HEK293T (cell line): ENCODE measurements around the gene OR1K1.
"Not testable (repeated sequence)": the region's sequence is repeated elsewhere in the genome, so short reads cannot be mapped to it uniquely, and the experiment has no call there.

ENCODE experiments used
- CTCF ChIA-PET: fragments of 350-600 bp; formaldehyde crosslinking; extraction: SDS; loops from one replicate; lab custom pipeline; 2021; ENCODE audit warnings: antibody characterized with exemption, inconsistent platforms; lab: Yijun Ruan, JAX
- POLR2A ChIA-PET: fragments of 350-600 bp; formaldehyde crosslinking; extraction: SDS; loops from one replicate; lab custom pipeline; 2020; ENCODE audit warnings: antibody characterized with exemption, inconsistent platforms; lab: Yijun Ruan, JAX
- DNase-seq: peaks from one replicate; pipeline ENCODE4 v3.0.0; 2012; ENCODE audit warnings: mixed read lengths; ENCODE audit errors: extremely low spot score
- ARNT ChIP-seq: fragments of 450-650 bp; IDR thresholded peaks from 2 replicates; pipeline ENCODE4 v1.6.1; 2017; ENCODE audit warnings: mild to moderate bottlenecking
- BHLHE40 ChIP-seq: fragments of 450-650 bp; IDR thresholded peaks from 2 replicates; pipeline ENCODE4 v1.6.1; 2016; ENCODE audit warnings: mild to moderate bottlenecking, moderate library complexity, borderline replicate concordance
- CTBP1 ChIP-seq: fragments of 450-650 bp; IDR thresholded peaks from 2 replicates; pipeline ENCODE4 v1.6.1; 2016; ENCODE audit warnings: borderline replicate concordance
- ELF4 ChIP-seq: fragments of 450-650 bp; IDR thresholded peaks from 2 replicates; pipeline ENCODE4 v1.6.1; 2017; ENCODE audit warnings: antibody characterized with exemption
- FOXA1 ChIP-seq: fragments of 450-650 bp; IDR thresholded peaks from 2 replicates; pipeline ENCODE4 v1.6.1; 2016; ENCODE audit warnings: mild to moderate bottlenecking
- FOXK2 ChIP-seq: fragments of 450-650 bp; IDR thresholded peaks from 2 replicates; pipeline ENCODE4 v1.6.1; 2016; ENCODE audit warnings: mild to moderate bottlenecking
- FOXM1 ChIP-seq: fragments of 450-650 bp; IDR thresholded peaks from 2 replicates; pipeline ENCODE4 v1.6.1; 2017; ENCODE audit warnings: mild to moderate bottlenecking, borderline replicate concordance
- HDGF ChIP-seq: fragments of 450-650 bp; IDR thresholded peaks from 2 replicates; pipeline ENCODE4 v1.6.1; 2017; ENCODE audit warnings: antibody characterized with exemption, borderline replicate concordance
- L3MBTL2 ChIP-seq: fragments of 450-650 bp; conservative IDR thresholded peaks from 2 replicates; pipeline ENCODE4 v1.6.1; 2016; ENCODE audit warnings: mild to moderate bottlenecking
- LEF1 ChIP-seq: fragments of 450-650 bp; IDR thresholded peaks from 2 replicates; pipeline ENCODE4 v1.6.1; 2017; ENCODE audit warnings: mild to moderate bottlenecking, borderline replicate concordance
- NFRKB ChIP-seq: fragments of 450-650 bp; IDR thresholded peaks from 2 replicates; pipeline ENCODE4 v1.6.1; 2016; ENCODE audit warnings: mild to moderate bottlenecking, moderate library complexity
- PKNOX1 ChIP-seq: fragments of 450-650 bp; IDR thresholded peaks from 2 replicates; pipeline ENCODE4 v1.6.1; 2016
- SP1 ChIP-seq: fragments of 450-650 bp; IDR thresholded peaks from 2 replicates; pipeline ENCODE4 v1.6.1; 2017
- SUZ12 ChIP-seq: fragments of 450-650 bp; IDR thresholded peaks from 2 replicates; pipeline ENCODE4 v1.6.1; 2016; ENCODE audit warnings: mild to moderate bottlenecking
- TARDBP ChIP-seq: fragments of 450-650 bp; IDR thresholded peaks from 2 replicates; pipeline ENCODE4 v1.6.1; 2016
- ZNF384 ChIP-seq: fragments of 450-650 bp; IDR thresholded peaks from 2 replicates; pipeline ENCODE4 v1.6.1; 2016

The OR1K1 gene

GRCh38 chr9:122827761-122828093, 27.8 kb downstream of the OR1K1 start:
- no peak for TF ChIP-seq BHLHE40
- no peak for TF ChIP-seq FOXK2
- no peak for TF ChIP-seq CTBP1
- no peak for TF ChIP-seq ARNT
- no peak for TF ChIP-seq HDGF
- TF ChIP-seq SP1 = no peak
- TF ChIP-seq PKNOX1 = no peak
- TF ChIP-seq LEF1 = no peak
- TF ChIP-seq SUZ12 = no peak
- TF ChIP-seq ELF4 = no peak
- peak; percentile 22 for DNase-seq
- POLR2A ChIA-PET = interaction anchor here (0.6 to 1.4 kb wide), 6 partner anchors 8 to 113 kb away, joined by 3 to 6 read pairs (median 4); partner anchors contain the start of gene RABGAP1
- CTCF ChIA-PET = interaction anchor here (0.8 kb wide), 1 partner anchor 16 kb away, joined by 5 read pairs; no protein-coding TSS in a partner anchor

GRCh38 chr9:122828965-122829284, 29.0 kb downstream of the OR1K1 start:
- CTCF ChIA-PET, DNase-seq: not testable (repeated sequence)
- POLR2A ChIA-PET = interaction anchor here (0.9 to 1.4 kb wide), 6 partner anchors 9 to 61 kb away, joined by 3 to 6 read pairs (median 4); no protein-coding TSS in a partner anchor

GRCh38 chr9:122832194-122832593, 32.3 kb downstream of the OR1K1 start:
- no peak for TF ChIP-seq SUZ12
- no peak for TF ChIP-seq ARNT
- no peak for TF ChIP-seq BHLHE40
- no peak for TF ChIP-seq FOXA1
- TF ChIP-seq SP1 = no peak
- no peak for TF ChIP-seq L3MBTL2
- no peak for TF ChIP-seq TARDBP
- no peak for TF ChIP-seq HDGF
- no peak for TF ChIP-seq PKNOX1
- no peak for TF ChIP-seq FOXK2
- no peak for TF ChIP-seq CTBP1
- ChIA-PET CTCF (no interaction called here), POLR2A (interaction anchor here (0.8 kb wide), 1 partner anchor 481 kb away, joined by 3 read pairs; no protein-coding TSS in a partner anchor)
- no peak for DNase-seq

GRCh38 chr9:122835313-122835731, 35.4 kb downstream of the OR1K1 start:
- ChIA-PET POLR2A (no interaction called here), CTCF (no interaction called here)
- DNase-seq = no peak
- no peak for TF ChIP-seq ZNF384
- no peak for TF ChIP-seq FOXK2
- TF ChIP-seq FOXM1 = no peak
- no peak for TF ChIP-seq LEF1
- no peak for TF ChIP-seq CTBP1
- TF ChIP-seq BHLHE40 = no peak
- no peak for TF ChIP-seq SP1
- no peak for TF ChIP-seq NFRKB
- no peak for TF ChIP-seq ARNT
- TF ChIP-seq L3MBTL2 = no peak
- no peak for TF ChIP-seq HDGF
- no peak for TF ChIP-seq PKNOX1
- TF ChIP-seq FOXA1 = no peak

- ChIA-PET CTCF (no interaction called here), POLR2A (no interaction called here)
- TF ChIP-seq ZNF384 (no peak), SUZ12 (no peak)
- DNase-seq = no peak
Measured at GRCh38 chr9:122837266-122837850, 37.4 kb downstream of the OR1K1 start.

- POLR2A ChIA-PET = interaction anchor here (1.3 kb wide), 1 partner anchor 10 kb away, joined by 5 read pairs; the partner anchor contains the start of gene PDCL
- CTCF ChIA-PET, DNase-seq: not testable (repeated sequence)
Measured at GRCh38 chr9:122838441-122838840, 38.5 kb downstream of the OR1K1 start.

- POLR2A ChIA-PET = no interaction called here
- no peak for DNase-seq
- TF ChIP-seq L3MBTL2 = no peak
- TF ChIP-seq TARDBP = no peak
- TF ChIP-seq SP1 = no peak
- CTCF ChIA-PET = no interaction called here
Measured at GRCh38 chr9:122841501-122841900, 41.6 kb downstream of the OR1K1 start.
